ENCODE results near the gene PHLPP2. TPM values are rescaled to one million over a fixed set of nuclear protein-coding genes. Genes with fewer than 3 reads are reported as not detected.

Gene PHLPP2
- total and polyA plus RNA-seq, 2 donors (not counting 1 experiment from before 2014, with no cell fraction given) = 9.7 to 13.2 TPM

DNA sequence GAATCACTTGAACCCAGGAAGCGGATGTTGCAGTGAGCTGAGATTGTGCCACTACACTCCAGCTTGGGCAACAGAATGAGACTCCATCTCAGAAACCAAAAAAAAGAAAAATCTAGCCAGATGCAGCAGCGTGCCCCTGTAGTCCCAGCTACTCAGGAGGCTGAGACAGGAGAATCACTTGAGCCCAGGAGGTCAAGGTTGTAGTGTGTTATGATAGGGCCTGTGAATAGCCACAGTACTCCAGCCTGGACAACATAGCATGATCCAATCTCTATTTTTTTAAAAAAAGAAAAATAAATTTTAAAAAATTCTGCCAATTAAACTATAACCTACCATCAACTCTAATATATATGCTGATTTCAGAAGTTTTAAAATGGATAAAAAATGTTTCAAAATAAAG is 15.8 kb downstream of the PHLPP2 start:
- no peak overlapping the region for H3K4me3 ChIP-seq (replicated peaks in 1 of 4; ENCODE audit: control extremely low read depth in 1 of 4, insufficient read depth in 1 of 4, low read depth in 3 of 4, low read length in 4 of 4)
- no peak for DNase-seq (ENCODE audit: low read depth in 2 of 2)
- H3K4me2 ChIP-seq (ENCODE audit: extremely low read depth, insufficient read depth, low read length) = no peak overlapping the region
- no peak overlapping the region for H3K9ac ChIP-seq (ENCODE audit: insufficient read depth, low read length)
- H4K20me1 ChIP-seq (ENCODE audit: control insufficient read depth, extremely low read depth, insufficient read depth, low read length) = no peaks in the 10 kb centered on the region
- H3K79me2 ChIP-seq (ENCODE audit: control insufficient read depth, insufficient read depth, low read length) = peaks cover 4% of the 10 kb centered on the region
- H2AFZ ChIP-seq (ENCODE audit: low read length) = no peak overlapping the region
- TF ChIP-seq CTCF (conservative IDR thresholded peaks at IDR 0.05 in 1 of 2, IDR thresholded peaks at IDR 0.05 in 1 of 2; ENCODE audit: low read depth in 1 of 2, low read length in 2 of 2) (no peak), EZH2 (IDR thresholded peaks at IDR 0.05; ENCODE audit: low read length, missing control alignments) (no peak)
- H3K27me3 ChIP-seq (ENCODE audit: control insufficient read depth, insufficient read depth, low read length) = no peaks in the 10 kb centered on the region
- H3K36me3 ChIP-seq (ENCODE audit: control insufficient read depth, insufficient read depth, low read length) = no peaks in the 10 kb centered on the region
- peaks cover 11% of the 10 kb centered on the region for H3K4me1 ChIP-seq (ENCODE audit: control insufficient read depth, extremely low read depth, insufficient read depth, low read length)
- no peak overlapping the region for H3K27ac ChIP-seq (ENCODE audit: insufficient read depth, low read length)
- H3K9me3 ChIP-seq (ENCODE audit: control insufficient read depth, insufficient read depth, low read depth, low read length) = no peaks in the 10 kb centered on the region

- Histone ChIP-seq H4K20me1 (ENCODE audit: control insufficient read depth, extremely low read depth, insufficient read depth, low read length) (no peaks in the 10 kb centered on the region), H3K27ac (ENCODE audit: insufficient read depth, low read length) (no peak overlapping the region)
Measured at GRCh38 chr16:71707199-71707598, 17.3 kb downstream of the PHLPP2 start.

DNA sequence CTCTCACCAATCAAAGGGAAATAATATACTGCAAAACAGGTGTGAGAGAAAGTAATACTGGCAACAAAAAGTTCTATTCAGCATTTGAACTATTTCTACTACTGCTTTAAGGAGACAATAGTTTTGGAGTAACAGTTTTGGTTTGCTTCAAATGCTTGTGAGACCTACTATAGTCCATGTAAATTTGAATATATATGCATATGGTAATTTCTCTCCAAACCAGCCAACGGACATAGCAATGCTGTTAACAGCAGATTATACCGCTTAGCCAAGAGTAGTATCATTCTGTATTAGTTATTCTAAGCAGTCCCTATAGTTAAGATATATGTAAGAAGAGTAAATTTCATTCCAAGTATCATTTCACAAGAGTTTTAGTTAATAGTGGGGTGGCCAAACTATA is 18.5 kb downstream of the PHLPP2 start:
- no peaks in the 10 kb centered on the region for H4K20me1 ChIP-seq (ENCODE audit: control insufficient read depth, extremely low read depth, insufficient read depth, low read length)
- no peak overlapping the region for H3K4me3 ChIP-seq (replicated peaks in 1 of 4; ENCODE audit: control extremely low read depth in 1 of 4, insufficient read depth in 1 of 4, low read depth in 3 of 4, low read length in 4 of 4)
- TF ChIP-seq EZH2 (IDR thresholded peaks at IDR 0.05; ENCODE audit: low read length, missing control alignments) (no peak), CTCF (conservative IDR thresholded peaks at IDR 0.05 in 1 of 2, IDR thresholded peaks at IDR 0.05 in 1 of 2; ENCODE audit: low read depth in 1 of 2, low read length in 2 of 2) (no peak)
- no peaks in the 10 kb centered on the region for H3K36me3 ChIP-seq (ENCODE audit: control insufficient read depth, insufficient read depth, low read length)
- H3K27ac ChIP-seq (ENCODE audit: insufficient read depth, low read length) = no peak overlapping the region
- no peaks in the 10 kb centered on the region for H3K9me3 ChIP-seq (ENCODE audit: control insufficient read depth, insufficient read depth, low read depth, low read length)
- H3K9ac ChIP-seq (ENCODE audit: insufficient read depth, low read length) = no peak overlapping the region
- H3K27me3 ChIP-seq (ENCODE audit: control insufficient read depth, insufficient read depth, low read length) = no peaks in the 10 kb centered on the region
- DNase-seq (ENCODE audit: low read depth in 2 of 2) = no peak
- no peak overlapping the region for H2AFZ ChIP-seq (ENCODE audit: low read length)
- H3K79me2 ChIP-seq (ENCODE audit: control insufficient read depth, insufficient read depth, low read length) = peaks cover 4% of the 10 kb centered on the region
- peaks cover 11% of the 10 kb centered on the region for H3K4me1 ChIP-seq (ENCODE audit: control insufficient read depth, extremely low read depth, insufficient read depth, low read length)
- no peak overlapping the region for H3K4me2 ChIP-seq (ENCODE audit: extremely low read depth, insufficient read depth, low read length)

More at GRCh38 chr16:71707199-71707598, 17.3 kb downstream of the PHLPP2 start:
- Histone ChIP-seq H3K79me2 (ENCODE audit: control insufficient read depth, insufficient read depth, low read length) (peaks cover 4% of the 10 kb centered on the region), H2AFZ (ENCODE audit: low read length) (no peak overlapping the region), H3K4me2 (ENCODE audit: extremely low read depth, insufficient read depth, low read length) (no peak overlapping the region), H3K4me3 (replicated peaks in 1 of 4; ENCODE audit: control extremely low read depth in 1 of 4, insufficient read depth in 1 of 4, low read depth in 3 of 4, low read length in 4 of 4) (no peak overlapping the region), H3K9ac (ENCODE audit: insufficient read depth, low read length) (no peak overlapping the region), H3K27me3 (ENCODE audit: control insufficient read depth, insufficient read depth, low read length) (no peaks in the 10 kb centered on the region), H3K4me1 (ENCODE audit: control insufficient read depth, extremely low read depth, insufficient read depth, low read length) (peaks cover 11% of the 10 kb centered on the region), H3K9me3 (ENCODE audit: control insufficient read depth, insufficient read depth, low read depth, low read length) (no peaks in the 10 kb centered on the region), H3K36me3 (ENCODE audit: control insufficient read depth, insufficient read depth, low read length) (no peaks in the 10 kb centered on the region)
- TF ChIP-seq EZH2 (IDR thresholded peaks at IDR 0.05; ENCODE audit: low read length, missing control alignments) = no peak
- no peak for TF ChIP-seq CTCF (conservative IDR thresholded peaks at IDR 0.05 in 1 of 2, IDR thresholded peaks at IDR 0.05 in 1 of 2; ENCODE audit: low read depth in 1 of 2, low read length in 2 of 2)
- DNase-seq (ENCODE audit: low read depth in 2 of 2) = no peak
